Loucy (cell line): ENCODE measurements around the gene TSPAN31.

Experiments
- CTCF ChIP-seq: fragments of 200-600 bp; sonication (generic); conservative IDR thresholded peaks from 2 replicates; pipeline ENCODE4 v1.5.1; 2014; ENCODE audit warnings: mild to moderate bottlenecking, antibody characterized with exemption, low read length
- EZH2phosphoT487 ChIP-seq: fragments of 200-600 bp; IDR thresholded peaks from 2 replicates; pipeline ENCODE4 v1.6.1; 2018; ENCODE audit warnings: antibody characterized with exemption, mild to moderate bottlenecking, moderate library complexity, borderline replicate concordance

- no peak for TF ChIP-seq CTCF
- no peak for TF ChIP-seq EZH2phosphoT487
Measured at GRCh38 chr12:57751788-57752667, 7.2 kb downstream of the TSPAN31 start, which contains the start of gene CDK4.
